Measurements from ENCODE around the gene TRHDE. TPM values are rescaled to one million over a fixed set of nuclear protein-coding genes. Genes with fewer than 3 reads are reported as not detected.

TRHDE gene
- total and polyA plus RNA-seq, 2 donors from 2014 or later, result 1.6 to 18.6 TPM

GRCh38 chr12:72286526-72286925, 14.4 kb downstream of the TRHDE start:
- Histone ChIP-seq H3K36me3 (ENCODE audit: control insufficient read depth in 2 of 3, insufficient read depth in 3 of 3, low read length in 3 of 3) (peaks cover 0 to 2% (median 0%) of the 10 kb centered on the region in 3 donors), H3K4me3 (ENCODE audit: low read length in 3 of 3) (no peak overlapping the region), H3K27ac (ENCODE audit: low read depth in 2 of 2, low read length in 2 of 2) (no peak overlapping the region), H3K4me1 (ENCODE audit: control insufficient read depth in 2 of 3, insufficient read depth in 2 of 3, low read depth in 1 of 3, low read length in 3 of 3) (peaks cover 0 to 18% (median 0%) of the 10 kb centered on the region in 3 donors), H3K9me3 (ENCODE audit: control insufficient read depth in 2 of 3, insufficient read depth in 1 of 3, low read length in 3 of 3) (no peaks in the 10 kb centered on the region), H3K27me3 (ENCODE audit: control insufficient read depth, insufficient read depth, low read length) (no peaks in the 10 kb centered on the region), H3K9ac (ENCODE audit: low read length in 3 of 3) (no peak overlapping the region)
- no peak for FAIRE-seq
- no peak for TF ChIP-seq CTCF (IDR thresholded peaks at IDR 0.05; ENCODE audit: borderline replicate concordance, extremely low read depth, insufficient read depth)
- no peak for DNase-seq
- intact Hi-C loops (cut with DNase I), result no loop called here

- Histone ChIP-seq H3K9ac (ENCODE audit: low read length in 3 of 3) (no peak overlapping the region), H3K27ac (ENCODE audit: low read depth in 2 of 2, low read length in 2 of 2) (no peak overlapping the region), H3K27me3 (ENCODE audit: control insufficient read depth, insufficient read depth, low read length) (no peaks in the 10 kb centered on the region), H3K4me1 (ENCODE audit: control insufficient read depth in 2 of 3, insufficient read depth in 2 of 3, low read depth in 1 of 3, low read length in 3 of 3) (peaks cover 0 to 10% (median 0%) of the 10 kb centered on the region in 3 donors), H3K36me3 (ENCODE audit: control insufficient read depth in 2 of 3, insufficient read depth in 3 of 3, low read length in 3 of 3) (peaks cover 0 to 2% (median 0%) of the 10 kb centered on the region in 3 donors), H3K4me3 (ENCODE audit: low read length in 3 of 3) (no peak overlapping the region), H3K9me3 (ENCODE audit: control insufficient read depth in 2 of 3, insufficient read depth in 1 of 3, low read length in 3 of 3) (no peaks in the 10 kb centered on the region)
- FAIRE-seq (peak; percentile 30), DNase-seq (peak in 1 of 5 donors; percentile 42)
- intact Hi-C loops (cut with DNase I), result no loop called here
- TF ChIP-seq CTCF (IDR thresholded peaks at IDR 0.05; ENCODE audit: borderline replicate concordance, extremely low read depth, insufficient read depth), result no peak
Observed at GRCh38 chr12:72288436-72288835, 16.3 kb downstream of the TRHDE start.

GRCh38 chr12:72288911-72289310, 16.7 kb downstream of the TRHDE start:
- Histone ChIP-seq H3K9ac (ENCODE audit: low read length in 3 of 3) (no peak overlapping the region), H3K4me3 (ENCODE audit: low read length in 3 of 3) (no peak overlapping the region), H3K9me3 (ENCODE audit: control insufficient read depth in 2 of 3, insufficient read depth in 1 of 3, low read length in 3 of 3) (no peaks in the 10 kb centered on the region), H3K4me1 (ENCODE audit: control insufficient read depth in 2 of 3, insufficient read depth in 2 of 3, low read depth in 1 of 3, low read length in 3 of 3) (peaks cover 0 to 10% (median 0%) of the 10 kb centered on the region in 3 donors), H3K27me3 (ENCODE audit: control insufficient read depth, insufficient read depth, low read length) (no peaks in the 10 kb centered on the region), H3K36me3 (ENCODE audit: control insufficient read depth in 2 of 3, insufficient read depth in 3 of 3, low read length in 3 of 3) (peaks cover 0 to 2% (median 0%) of the 10 kb centered on the region in 3 donors), H3K27ac (ENCODE audit: low read depth in 2 of 2, low read length in 2 of 2) (peak overlapping the region in 1 of 2 donors; percentile 28)
- DNase-seq (peak in 1 of 5 donors; percentile 34), FAIRE-seq (no peak)
- intact Hi-C loops (cut with DNase I), result no loop called here
- no peak for TF ChIP-seq CTCF (IDR thresholded peaks at IDR 0.05; ENCODE audit: borderline replicate concordance, extremely low read depth, insufficient read depth)

DNA sequence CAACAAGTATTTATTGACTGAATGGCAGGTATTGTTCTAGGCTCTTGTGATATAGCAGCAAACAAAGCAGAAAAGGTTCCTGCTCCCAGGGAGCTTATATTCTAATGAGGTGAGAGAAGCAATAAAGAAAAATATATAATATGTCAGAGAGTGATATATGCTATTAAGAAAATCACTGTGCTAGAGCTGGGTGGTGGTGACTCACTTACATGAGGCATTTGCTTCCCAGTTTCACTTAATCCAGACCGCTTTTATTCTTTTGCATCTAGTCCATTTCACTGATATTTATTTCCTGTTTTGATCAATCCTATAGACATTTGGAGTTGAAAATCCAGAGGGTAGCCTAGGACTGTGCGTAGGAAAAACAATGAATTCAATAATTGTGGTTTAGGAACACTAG, 17.5 kb downstream of the TRHDE start:
- intact Hi-C loops (cut with DNase I), result no loop called here
- Histone ChIP-seq H3K27ac (ENCODE audit: low read depth in 2 of 2, low read length in 2 of 2) (no peak overlapping the region), H3K4me3 (ENCODE audit: low read length in 3 of 3) (no peak overlapping the region), H3K27me3 (ENCODE audit: control insufficient read depth, insufficient read depth, low read length) (no peaks in the 10 kb centered on the region), H3K9ac (ENCODE audit: low read length in 3 of 3) (no peak overlapping the region), H3K9me3 (ENCODE audit: control insufficient read depth in 2 of 3, insufficient read depth in 1 of 3, low read length in 3 of 3) (no peaks in the 10 kb centered on the region), H3K4me1 (ENCODE audit: control insufficient read depth in 2 of 3, insufficient read depth in 2 of 3, low read depth in 1 of 3, low read length in 3 of 3) (peaks cover 0 to 10% (median 0%) of the 10 kb centered on the region in 3 donors), H3K36me3 (ENCODE audit: control insufficient read depth in 2 of 3, insufficient read depth in 3 of 3, low read length in 3 of 3) (peaks cover 0 to 2% (median 0%) of the 10 kb centered on the region in 3 donors)
- FAIRE-seq, result no peak
- no peak for TF ChIP-seq CTCF (IDR thresholded peaks at IDR 0.05; ENCODE audit: borderline replicate concordance, extremely low read depth, insufficient read depth)
- DNase-seq, result no peak
